ENCODE results near the gene RASA3. TPM values are rescaled to one million over a fixed set of nuclear protein-coding genes. Genes with fewer than 3 reads are reported as not detected.

Gene RASA3
- polyA plus RNA-seq, 1 donor from 2014 or later: 8.5 TPM

- no peaks in the 10 kb centered on the region for H3K79me2 ChIP-seq (replicated peaks; ENCODE audit: insufficient read depth, low read length)
- H3K36me3 ChIP-seq (ENCODE audit: insufficient read depth, low read length): no peaks in the 10 kb centered on the region
- H2AFZ ChIP-seq (ENCODE audit: low read depth, low read length): no peak overlapping the region
- no peak overlapping the region for H3K4me3 ChIP-seq (ENCODE audit: low read length)
- no peaks in the 10 kb centered on the region for H3K9me3 ChIP-seq (ENCODE audit: low read length)
- TF ChIP-seq SMC3 (conservative IDR thresholded peaks at IDR 0.05; ENCODE audit: poor library complexity) (no peak), POLR2AphosphoS5 (IDR thresholded peaks at IDR 0.05) (no peak), EP300 (conservative IDR thresholded peaks at IDR 0.05; ENCODE audit: poor library complexity, severe bottlenecking) (no peak), EZH2 (IDR thresholded peaks at IDR 0.05; ENCODE audit: borderline replicate concordance, insufficient read depth, low read length, poor library complexity, severe bottlenecking) (no peak), RAD21 (conservative IDR thresholded peaks at IDR 0.05) (no peak), REST (IDR thresholded peaks at IDR 0.05; ENCODE audit: borderline replicate concordance) (no peak), CTCF (IDR thresholded peaks at IDR 0.05; ENCODE audit: poor library complexity, severe bottlenecking) (no peak), TAF1 (IDR thresholded peaks at IDR 0.05; ENCODE audit: low read depth) (no peak)
- H3K27ac ChIP-seq (ENCODE audit: low read length): no peak overlapping the region
- no peak overlapping the region for H3K4me2 ChIP-seq (ENCODE audit: low read length)
- no peaks in the 10 kb centered on the region for H3K9me2 ChIP-seq (ENCODE audit: insufficient read depth, low read length)
- no peaks in the 10 kb centered on the region for H4K20me1 ChIP-seq (ENCODE audit: insufficient read depth)
- no peak overlapping the region for H3K9ac ChIP-seq (ENCODE audit: low read length)
- no peaks in the 10 kb centered on the region for H3K27me3 ChIP-seq (ENCODE audit: insufficient read depth, low read depth, low read length)
- no peaks in the 10 kb centered on the region for H3F3A ChIP-seq (ENCODE audit: insufficient read depth, low read length, poor library complexity, severe bottlenecking)
Measured at GRCh38 chr13:114065926-114066774, 66.3 kb downstream of the RASA3 start.

- H2AFZ ChIP-seq (ENCODE audit: low read depth, low read length): no peak overlapping the region
Measured at GRCh38 chr13:114065141-114065925, 67.1 kb downstream of the RASA3 start.

More at GRCh38 chr13:114065141-114065925, 67.1 kb downstream of the RASA3 start:
- H3K9me3 ChIP-seq (ENCODE audit: low read length): no peaks in the 10 kb centered on the region
- H4K20me1 ChIP-seq (ENCODE audit: insufficient read depth): no peaks in the 10 kb centered on the region
- H3K79me2 ChIP-seq (replicated peaks; ENCODE audit: insufficient read depth, low read length): no peaks in the 10 kb centered on the region
- H3K4me2 ChIP-seq (ENCODE audit: low read length): no peak overlapping the region
- no peak overlapping the region for H3K4me3 ChIP-seq (ENCODE audit: low read length)
- no peak overlapping the region for H3K9ac ChIP-seq (ENCODE audit: low read length)
- no peaks in the 10 kb centered on the region for H3K27me3 ChIP-seq (ENCODE audit: insufficient read depth, low read depth, low read length)
- TF ChIP-seq RAD21 (conservative IDR thresholded peaks at IDR 0.05) (no peak), CTCF (IDR thresholded peaks at IDR 0.05; ENCODE audit: poor library complexity, severe bottlenecking) (no peak), EZH2 (IDR thresholded peaks at IDR 0.05; ENCODE audit: borderline replicate concordance, insufficient read depth, low read length, poor library complexity, severe bottlenecking) (no peak)
- H3K36me3 ChIP-seq (ENCODE audit: insufficient read depth, low read length): no peaks in the 10 kb centered on the region
- no peak overlapping the region for H3K27ac ChIP-seq (ENCODE audit: low read length)
- H3F3A ChIP-seq (ENCODE audit: insufficient read depth, low read length, poor library complexity, severe bottlenecking): no peaks in the 10 kb centered on the region
- H3K9me2 ChIP-seq (ENCODE audit: insufficient read depth, low read length): no peaks in the 10 kb centered on the region
